ENCODE data around the gene CYBC1.

GRCh38 chr17:82468692-82469091, 18.1 kb upstream of the CYBC1 start:
- TF ChIP-seq, protein P1, sequence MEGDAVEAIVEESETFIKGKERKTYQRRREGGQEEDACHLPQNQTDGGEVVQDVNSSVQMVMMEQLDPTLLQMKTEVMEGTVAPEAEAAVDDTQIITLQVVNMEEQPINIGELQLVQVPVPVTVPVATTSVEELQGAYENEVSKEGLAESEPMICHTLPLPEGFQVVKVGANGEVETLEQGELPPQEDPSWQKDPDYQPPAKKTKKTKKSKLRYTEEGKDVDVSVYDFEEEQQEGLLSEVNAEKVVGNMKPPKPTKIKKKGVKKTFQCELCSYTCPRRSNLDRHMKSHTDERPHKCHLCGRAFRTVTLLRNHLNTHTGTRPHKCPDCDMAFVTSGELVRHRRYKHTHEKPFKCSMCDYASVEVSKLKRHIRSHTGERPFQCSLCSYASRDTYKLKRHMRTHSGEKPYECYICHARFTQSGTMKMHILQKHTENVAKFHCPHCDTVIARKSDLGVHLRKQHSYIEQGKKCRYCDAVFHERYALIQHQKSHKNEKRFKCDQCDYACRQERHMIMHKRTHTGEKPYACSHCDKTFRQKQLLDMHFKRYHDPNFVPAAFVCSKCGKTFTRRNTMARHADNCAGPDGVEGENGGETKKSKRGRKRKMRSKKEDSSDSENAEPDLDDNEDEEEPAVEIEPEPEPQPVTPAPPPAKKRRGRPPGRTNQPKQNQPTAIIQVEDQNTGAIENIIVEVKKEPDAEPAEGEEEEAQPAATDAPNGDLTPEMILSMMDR (IDR thresholded peaks at IDR 0.05; ENCODE audit: low read length), result no peak
- TF ChIP-seq EZH2phosphoT487 (IDR thresholded peaks at IDR 0.05; ENCODE audit: low read length), result no peak

Measured in MM.1S (cell line).